Measurements from ENCODE around the gene APEH.

Gene APEH

GRCh38 chr3:49639551-49639950 is 34.6 kb upstream of the APEH start:
- Histone ChIP-seq H3K36me3 (ENCODE audit: control insufficient read depth, low read depth, low read length) (no peaks in the 10 kb centered on the region), H3K9ac (ENCODE audit: low read length) (no peak overlapping the region), H3K27me3 (ENCODE audit: control insufficient read depth, insufficient read depth, low read length) (no peaks in the 10 kb centered on the region), H3K4me3 (ENCODE audit: low read length) (no peak overlapping the region), H3K27ac (ENCODE audit: low read length) (no peak overlapping the region), H3K4me1 (ENCODE audit: control insufficient read depth, low read depth, low read length) (no peaks in the 10 kb centered on the region), H3K9me3 (ENCODE audit: control insufficient read depth, low read depth, low read length) (no peaks in the 10 kb centered on the region)

- Histone ChIP-seq H3K9me3 (ENCODE audit: control insufficient read depth, low read depth, low read length) (no peaks in the 10 kb centered on the region), H3K27me3 (ENCODE audit: control insufficient read depth, insufficient read depth, low read length) (no peaks in the 10 kb centered on the region), H3K36me3 (ENCODE audit: control insufficient read depth, low read depth, low read length) (no peaks in the 10 kb centered on the region), H3K4me3 (ENCODE audit: low read length) (no peak overlapping the region), H3K27ac (ENCODE audit: low read length) (no peak overlapping the region), H3K9ac (ENCODE audit: low read length) (no peak overlapping the region), H3K4me1 (ENCODE audit: control insufficient read depth, low read depth, low read length) (no peaks in the 10 kb centered on the region)
Measured at GRCh38 chr3:49641292-49641691, 32.9 kb upstream of the APEH start.

- Histone ChIP-seq H3K4me3 (ENCODE audit: low read length) (no peak overlapping the region), H3K27me3 (ENCODE audit: control insufficient read depth, insufficient read depth, low read length) (no peaks in the 10 kb centered on the region), H3K36me3 (ENCODE audit: control insufficient read depth, low read depth, low read length) (no peaks in the 10 kb centered on the region), H3K9me3 (ENCODE audit: control insufficient read depth, low read depth, low read length) (no peaks in the 10 kb centered on the region), H3K4me1 (ENCODE audit: control insufficient read depth, low read depth, low read length) (no peaks in the 10 kb centered on the region), H3K27ac (ENCODE audit: low read length) (no peak overlapping the region), H3K9ac (ENCODE audit: low read length) (no peak overlapping the region)
Measured at GRCh38 chr3:49641921-49642707, 32.0 kb upstream of the APEH start.

- no peaks in the 10 kb centered on the region for H3K27me3 ChIP-seq (ENCODE audit: control insufficient read depth, insufficient read depth, low read length)
- H3K36me3 ChIP-seq (ENCODE audit: control insufficient read depth, low read depth, low read length), result no peaks in the 10 kb centered on the region
- H3K9ac ChIP-seq (ENCODE audit: low read length), result no peak overlapping the region
- no peaks in the 10 kb centered on the region for H3K9me3 ChIP-seq (ENCODE audit: control insufficient read depth, low read depth, low read length)
- no peaks in the 10 kb centered on the region for H3K4me1 ChIP-seq (ENCODE audit: control insufficient read depth, low read depth, low read length)
- no peak overlapping the region for H3K27ac ChIP-seq (ENCODE audit: low read length)
- H3K4me3 ChIP-seq (ENCODE audit: low read length), result no peak overlapping the region
Measured at GRCh38 chr3:49642708-49643145, 31.4 kb upstream of the APEH start.

- Histone ChIP-seq H3K36me3 (ENCODE audit: control insufficient read depth, low read depth, low read length) (no peaks in the 10 kb centered on the region), H3K27me3 (ENCODE audit: control insufficient read depth, insufficient read depth, low read length) (no peaks in the 10 kb centered on the region), H3K9me3 (ENCODE audit: control insufficient read depth, low read depth, low read length) (no peaks in the 10 kb centered on the region), H3K4me3 (ENCODE audit: low read length) (no peak overlapping the region), H3K4me1 (ENCODE audit: control insufficient read depth, low read depth, low read length) (no peaks in the 10 kb centered on the region), H3K27ac (ENCODE audit: low read length) (no peak overlapping the region), H3K9ac (ENCODE audit: low read length) (no peak overlapping the region)
Measured at GRCh38 chr3:49644684-49645083, 29.5 kb upstream of the APEH start.

GRCh38 chr3:49646236-49646635 is 27.9 kb upstream of the APEH start:
- Histone ChIP-seq H3K4me3 (ENCODE audit: low read length) (no peak overlapping the region), H3K27me3 (ENCODE audit: control insufficient read depth, insufficient read depth, low read length) (no peaks in the 10 kb centered on the region), H3K9ac (ENCODE audit: low read length) (no peak overlapping the region), H3K36me3 (ENCODE audit: control insufficient read depth, low read depth, low read length) (no peaks in the 10 kb centered on the region), H3K27ac (ENCODE audit: low read length) (no peak overlapping the region), H3K9me3 (ENCODE audit: control insufficient read depth, low read depth, low read length) (no peaks in the 10 kb centered on the region), H3K4me1 (ENCODE audit: control insufficient read depth, low read depth, low read length) (no peaks in the 10 kb centered on the region)

- no peak overlapping the region for H3K27ac ChIP-seq (ENCODE audit: low read length)
- H3K9ac ChIP-seq (ENCODE audit: low read length), result no peak overlapping the region
- H3K36me3 ChIP-seq (ENCODE audit: control insufficient read depth, low read depth, low read length), result no peaks in the 10 kb centered on the region
- no peak overlapping the region for H3K4me3 ChIP-seq (ENCODE audit: low read length)
- no peaks in the 10 kb centered on the region for H3K27me3 ChIP-seq (ENCODE audit: control insufficient read depth, insufficient read depth, low read length)
- no peaks in the 10 kb centered on the region for H3K9me3 ChIP-seq (ENCODE audit: control insufficient read depth, low read depth, low read length)
- H3K4me1 ChIP-seq (ENCODE audit: control insufficient read depth, low read depth, low read length), result no peaks in the 10 kb centered on the region
Measured at GRCh38 chr3:49647741-49648140, 26.4 kb upstream of the APEH start.

GRCh38 chr3:49648354-49649019 is 25.7 kb upstream of the APEH start:
- Histone ChIP-seq H3K4me1 (ENCODE audit: control insufficient read depth, low read depth, low read length) (no peaks in the 10 kb centered on the region), H3K9ac (ENCODE audit: low read length) (no peak overlapping the region), H3K4me3 (ENCODE audit: low read length) (no peak overlapping the region), H3K27me3 (ENCODE audit: control insufficient read depth, insufficient read depth, low read length) (no peaks in the 10 kb centered on the region), H3K27ac (ENCODE audit: low read length) (no peak overlapping the region), H3K36me3 (ENCODE audit: control insufficient read depth, low read depth, low read length) (no peaks in the 10 kb centered on the region), H3K9me3 (ENCODE audit: control insufficient read depth, low read depth, low read length) (no peaks in the 10 kb centered on the region)

GRCh38 chr3:49649576-49649975 is 24.6 kb upstream of the APEH start:
- Histone ChIP-seq H3K27ac (ENCODE audit: low read length) (no peak overlapping the region), H3K27me3 (ENCODE audit: control insufficient read depth, insufficient read depth, low read length) (no peaks in the 10 kb centered on the region), H3K4me3 (ENCODE audit: low read length) (no peak overlapping the region), H3K4me1 (ENCODE audit: control insufficient read depth, low read depth, low read length) (no peaks in the 10 kb centered on the region), H3K36me3 (ENCODE audit: control insufficient read depth, low read depth, low read length) (no peaks in the 10 kb centered on the region), H3K9me3 (ENCODE audit: control insufficient read depth, low read depth, low read length) (no peaks in the 10 kb centered on the region), H3K9ac (ENCODE audit: low read length) (no peak overlapping the region)

GRCh38 chr3:49650177-49650576 is 24.0 kb upstream of the APEH start:
- Histone ChIP-seq H3K9ac (ENCODE audit: low read length) (no peak overlapping the region), H3K27me3 (ENCODE audit: control insufficient read depth, insufficient read depth, low read length) (no peaks in the 10 kb centered on the region), H3K36me3 (ENCODE audit: control insufficient read depth, low read depth, low read length) (no peaks in the 10 kb centered on the region), H3K4me1 (ENCODE audit: control insufficient read depth, low read depth, low read length) (no peaks in the 10 kb centered on the region), H3K9me3 (ENCODE audit: control insufficient read depth, low read depth, low read length) (no peaks in the 10 kb centered on the region), H3K27ac (ENCODE audit: low read length) (no peak overlapping the region), H3K4me3 (ENCODE audit: low read length) (no peak overlapping the region)

- H3K4me1 ChIP-seq (ENCODE audit: control insufficient read depth, low read depth, low read length), result no peaks in the 10 kb centered on the region
- no peak overlapping the region for H3K4me3 ChIP-seq (ENCODE audit: low read length)
- H3K36me3 ChIP-seq (ENCODE audit: control insufficient read depth, low read depth, low read length), result no peaks in the 10 kb centered on the region
- H3K9ac ChIP-seq (ENCODE audit: low read length), result no peak overlapping the region
- H3K27ac ChIP-seq (ENCODE audit: low read length), result no peak overlapping the region
- H3K9me3 ChIP-seq (ENCODE audit: control insufficient read depth, low read depth, low read length), result no peaks in the 10 kb centered on the region
- no peaks in the 10 kb centered on the region for H3K27me3 ChIP-seq (ENCODE audit: control insufficient read depth, insufficient read depth, low read length)
Measured at GRCh38 chr3:49650637-49651036, 23.5 kb upstream of the APEH start.

Data from iPS-18a (cell line).